Parathyroid adenoma (tissue), 2 donors: ENCODE results near the gene PRR7.

Experiments used
- H2AFZ ChIP-seq: fragments of 300-600 bp; sonication (generic); one replicate; pipeline ENCODE4 v1.7.0; 2017; ENCODE audit warnings: antibody characterized with exemption, mild to moderate bottlenecking
- H3K27ac ChIP-seq: fragments of 300-600 bp; sonication (generic); one replicate; pipeline ENCODE4 v1.7.0; 2017
- H3K27me3 ChIP-seq: fragments of 300-600 bp; sonication (generic); one replicate; pipeline ENCODE4 v1.7.0; 2017; ENCODE audit warnings: low read length; ENCODE audit not compliant: control insufficient read depth, insufficient read depth
- H3K36me3 ChIP-seq: fragments of 300-600 bp; sonication (generic); one replicate; pipeline ENCODE4 v1.7.0; 2017; ENCODE audit warnings: low read length; ENCODE audit not compliant: control insufficient read depth, insufficient read depth
- H3K4me1 ChIP-seq: fragments of 300-600 bp; sonication (generic); one replicate; pipeline ENCODE4 v1.7.0; 2017; ENCODE audit warnings: control low read depth
- H3K4me2 ChIP-seq: fragments of 300-600 bp; sonication (generic); one replicate; pipeline ENCODE4 v1.7.0; 2017; ENCODE audit warnings: low read length
- H3K4me3 ChIP-seq: fragments of 300-600 bp; sonication (generic); one replicate; pipeline ENCODE4 v1.7.0; 2017; ENCODE audit warnings: low read depth, low read length
- H3K79me2 ChIP-seq: fragments of 300-600 bp; sonication (generic); one replicate; pipeline ENCODE4 v1.7.0; 2017; ENCODE audit warnings: control low read depth
- H3K9ac ChIP-seq: fragments of 300-600 bp; sonication (generic); one replicate; pipeline ENCODE4 v1.7.0; 2017; ENCODE audit warnings: mild to moderate bottlenecking
- H3K9me3 ChIP-seq: fragments of 300-600 bp; sonication (generic); one replicate; pipeline ENCODE4 v1.7.0; 2017; ENCODE audit warnings: low read length; ENCODE audit not compliant: control insufficient read depth
- CTCF ChIP-seq: fragments of 300-600 bp; sonication (generic); IDR thresholded peaks from one replicate; pipeline ENCODE4 v1.7.0; 2017; ENCODE audit warnings: antibody characterized with exemption, mild to moderate bottlenecking
- donor health status: primary hyperparathyroidism.

PRR7 gene

GRCh38 chr5:177425196-177425800 lies 21.3 kb upstream of the PRR7 start:
- H3K4me3 ChIP-seq = peak overlapping the region; percentile 62
- peak overlapping the region; percentile 89 for H2AFZ ChIP-seq
- no peaks in the 10 kb centered on the region for H3K36me3 ChIP-seq
- H3K9me3 ChIP-seq = no peaks in the 10 kb centered on the region
- no peak for TF ChIP-seq CTCF
- H3K9ac ChIP-seq = no peak overlapping the region
- H3K79me2 ChIP-seq = no peaks in the 10 kb centered on the region
- peaks cover 17% of the 10 kb centered on the region for H3K4me1 ChIP-seq
- H3K4me2 ChIP-seq = peak overlapping the region; percentile 48
- H3K27ac ChIP-seq = peak overlapping the region; percentile 95
- no peaks in the 10 kb centered on the region for H3K27me3 ChIP-seq

GRCh38 chr5:177425801-177426565 lies 20.6 kb upstream of the PRR7 start:
- Histone ChIP-seq H3K9ac (no peak overlapping the region), H3K27ac (peak overlapping the region; percentile 95)
- TF ChIP-seq CTCF = peak; percentile 8

GRCh38 chr5:177426566-177427210 lies 19.9 kb upstream of the PRR7 start, which contains the start of gene GRK6:
Gene GRK6, plus strand, starts transcription at chr5:177426676. Its CDS starts 170 bp downstream, at chr5:177426846.
- Histone ChIP-seq H3K36me3 (no peaks in the 10 kb centered on the region), H2AFZ (peak within 1 kb of the TSS; percentile 89), H3K9me3 (no peaks in the 10 kb centered on the region), H3K27ac (peak within 1 kb of the TSS; percentile 95), H3K4me3 (peak within 1 kb of the TSS; percentile 67), H3K4me1 (peaks cover 17% of the 10 kb centered on the region), H3K27me3 (no peaks in the 10 kb centered on the region), H3K9ac (peak within 1 kb of the TSS; percentile 32), H3K79me2 (no peaks in the 10 kb centered on the region), H3K4me2 (peak within 1 kb of the TSS; percentile 92)
- TF ChIP-seq CTCF = no peak

More at GRCh38 chr5:177425801-177426565, 20.6 kb upstream of the PRR7 start:
- Histone ChIP-seq H2AFZ (peak overlapping the region; percentile 89), H3K36me3 (no peaks in the 10 kb centered on the region), H3K9me3 (no peaks in the 10 kb centered on the region), H3K4me3 (peak overlapping the region; percentile 62), H3K79me2 (no peaks in the 10 kb centered on the region), H3K4me2 (peak overlapping the region; percentile 48), H3K4me1 (peaks cover 17% of the 10 kb centered on the region), H3K27me3 (no peaks in the 10 kb centered on the region)

- H3K9me3 ChIP-seq = no peaks in the 10 kb centered on the region
- peak overlapping the region; percentile 32 for H3K9ac ChIP-seq
- no peaks in the 10 kb centered on the region for H3K79me2 ChIP-seq
- peak overlapping the region; percentile 67 for H3K4me3 ChIP-seq
- no peak overlapping the region for H3K27ac ChIP-seq
- H2AFZ ChIP-seq = peak overlapping the region; percentile 73
- TF ChIP-seq CTCF = no peak
- H3K36me3 ChIP-seq = no peaks in the 10 kb centered on the region
- H3K27me3 ChIP-seq = no peaks in the 10 kb centered on the region
- H3K4me2 ChIP-seq = peak overlapping the region; percentile 92
- peaks cover 17% of the 10 kb centered on the region for H3K4me1 ChIP-seq
These were observed 19.3 kb upstream of the PRR7 start for GRCh38 chr5:177427211-177427822.
